Measurements from ENCODE around the gene IREB2. TPM values are rescaled to one million over a fixed set of nuclear protein-coding genes. Genes with fewer than 3 reads are reported as not detected.
A peak's percentile ranks its signal among the peaks of the same experiment; 100 is the strongest.

IREB2 gene
- total RNA-seq, 2 experiments from 2014 or later = 84.3 to 89.0 TPM

GRCh38 chr15:78481917-78482316 is 43.9 kb downstream of the IREB2 start:
- Mint-ChIP-seq H3K36me3 (ENCODE audit: low read depth) (peaks cover 80% of the 10 kb centered on the region), H3K4me1 (ENCODE audit: low read depth) (no peaks in the 10 kb centered on the region), H3K4me3 (no peak overlapping the region), H3K27ac (no peak overlapping the region), H3K9me3 (no peaks in the 10 kb centered on the region), H3K27me3 (no peaks in the 10 kb centered on the region)
- intact Hi-C loops (cut with DNase I, micrococcal nuclease) = no loop called here
- no peak for DNase-seq
- Histone ChIP-seq H3K9me3 (ENCODE audit: control insufficient read depth in 1 of 2, insufficient read depth in 1 of 2, low read length in 2 of 2) (no peaks in the 10 kb centered on the region), H3K4me1 (ENCODE audit: insufficient read depth, low read length) (no peaks in the 10 kb centered on the region), H3K36me3 (ENCODE audit: insufficient read depth, low read length) (peaks cover 53% of the 10 kb centered on the region), H3K4me3 (ENCODE audit: low read length) (no peak overlapping the region), H3K27me3 (ENCODE audit: control insufficient read depth in 1 of 2, insufficient read depth in 2 of 2, low read length in 2 of 2) (no peaks in the 10 kb centered on the region), H3K27ac (ENCODE audit: low read depth in 1 of 2, low read length in 2 of 2) (no peak overlapping the region)
- no peak for ATAC-seq (ENCODE audit: poor library complexity)
- POLR2A ChIA-PET = no interaction called here
- CTCF ChIA-PET = no interaction called here
- TF ChIP-seq, protein P1, sequence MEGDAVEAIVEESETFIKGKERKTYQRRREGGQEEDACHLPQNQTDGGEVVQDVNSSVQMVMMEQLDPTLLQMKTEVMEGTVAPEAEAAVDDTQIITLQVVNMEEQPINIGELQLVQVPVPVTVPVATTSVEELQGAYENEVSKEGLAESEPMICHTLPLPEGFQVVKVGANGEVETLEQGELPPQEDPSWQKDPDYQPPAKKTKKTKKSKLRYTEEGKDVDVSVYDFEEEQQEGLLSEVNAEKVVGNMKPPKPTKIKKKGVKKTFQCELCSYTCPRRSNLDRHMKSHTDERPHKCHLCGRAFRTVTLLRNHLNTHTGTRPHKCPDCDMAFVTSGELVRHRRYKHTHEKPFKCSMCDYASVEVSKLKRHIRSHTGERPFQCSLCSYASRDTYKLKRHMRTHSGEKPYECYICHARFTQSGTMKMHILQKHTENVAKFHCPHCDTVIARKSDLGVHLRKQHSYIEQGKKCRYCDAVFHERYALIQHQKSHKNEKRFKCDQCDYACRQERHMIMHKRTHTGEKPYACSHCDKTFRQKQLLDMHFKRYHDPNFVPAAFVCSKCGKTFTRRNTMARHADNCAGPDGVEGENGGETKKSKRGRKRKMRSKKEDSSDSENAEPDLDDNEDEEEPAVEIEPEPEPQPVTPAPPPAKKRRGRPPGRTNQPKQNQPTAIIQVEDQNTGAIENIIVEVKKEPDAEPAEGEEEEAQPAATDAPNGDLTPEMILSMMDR (IDR thresholded peaks at IDR 0.05) = no peak

DNA sequence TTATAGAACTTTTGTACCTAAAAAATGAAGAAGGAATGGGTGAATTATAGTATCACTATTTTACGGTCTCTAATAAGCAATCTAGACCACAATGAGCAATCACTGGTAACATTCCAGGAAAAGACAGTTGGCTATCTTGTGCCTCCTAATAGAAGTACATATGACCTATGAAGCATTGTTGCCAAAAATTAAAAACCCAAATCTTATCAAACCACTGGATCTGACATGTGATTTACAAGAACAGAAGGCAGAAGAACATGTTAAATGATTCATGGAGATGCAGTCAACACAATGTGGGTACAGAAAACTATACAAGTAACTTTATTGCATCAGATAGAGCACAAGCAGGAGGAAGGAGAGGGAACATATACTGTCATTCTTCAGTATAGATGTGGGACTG is 54.9 kb downstream of the IREB2 start:
- TF ChIP-seq, protein P1 (IDR thresholded peaks at IDR 0.05) = no peak
- H3K27ac Mint-ChIP-seq = peak overlapping the region; percentile 4
- H3K4me3 ChIP-seq (ENCODE audit: low read length) = no peak overlapping the region
- peaks cover 90% of the 10 kb centered on the region for H3K36me3 Mint-ChIP-seq (ENCODE audit: low read depth)
- intact Hi-C loops (cut with DNase I, micrococcal nuclease) = no loop called here
- H3K9me3 ChIP-seq (ENCODE audit: control insufficient read depth in 1 of 2, insufficient read depth in 1 of 2, low read length in 2 of 2) = no peaks in the 10 kb centered on the region
- DNase-seq (no peak), ATAC-seq (ENCODE audit: poor library complexity) (no peak)
- H3K36me3 ChIP-seq (ENCODE audit: insufficient read depth, low read length) = peaks cover 79% of the 10 kb centered on the region
- no peaks in the 10 kb centered on the region for H3K27me3 ChIP-seq (ENCODE audit: control insufficient read depth in 1 of 2, insufficient read depth in 2 of 2, low read length in 2 of 2)
- H3K4me1 Mint-ChIP-seq (ENCODE audit: low read depth) = peaks cover 14% of the 10 kb centered on the region
- no peaks in the 10 kb centered on the region for H3K27me3 Mint-ChIP-seq
- no peaks in the 10 kb centered on the region for H3K4me1 ChIP-seq (ENCODE audit: insufficient read depth, low read length)
- no peak overlapping the region for H3K4me3 Mint-ChIP-seq
- ChIA-PET CTCF (no interaction called here), POLR2A (no interaction called here)
- H3K9me3 Mint-ChIP-seq = no peaks in the 10 kb centered on the region
- no peak overlapping the region for H3K27ac ChIP-seq (ENCODE audit: low read depth in 1 of 2, low read length in 2 of 2)

DNA sequence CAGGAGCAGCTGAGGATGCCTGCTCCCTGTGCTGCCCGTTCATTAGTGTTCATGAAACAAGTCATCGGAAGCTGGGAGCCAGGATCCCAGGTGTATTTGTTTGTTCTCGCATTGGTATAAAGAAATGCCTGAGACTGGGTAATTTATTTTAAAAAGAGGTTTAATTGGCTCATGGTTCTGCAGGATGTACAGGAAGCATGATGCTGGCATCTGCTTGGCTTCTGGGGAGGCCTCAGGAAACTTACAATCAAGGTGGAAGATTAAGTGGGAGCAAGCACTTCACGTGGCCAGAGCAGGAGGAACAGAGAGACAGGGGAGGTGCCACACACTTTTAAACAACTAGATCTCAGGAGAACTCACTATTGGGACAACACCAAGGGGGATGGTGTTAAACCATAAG is 63.8 kb downstream of the IREB2 start:
- ChIA-PET CTCF (no interaction called here), POLR2A (no interaction called here)
- ATAC-seq (ENCODE audit: poor library complexity) = no peak
- Histone ChIP-seq H3K27ac (ENCODE audit: low read depth in 1 of 2, low read length in 2 of 2) (no peak overlapping the region), H3K9me3 (ENCODE audit: control insufficient read depth in 1 of 2, insufficient read depth in 1 of 2, low read length in 2 of 2) (peaks cover 0 to 5% of the 10 kb centered on the region in 2 experiments), H3K27me3 (ENCODE audit: control insufficient read depth in 1 of 2, insufficient read depth in 2 of 2, low read length in 2 of 2) (no peaks in the 10 kb centered on the region), H3K4me1 (ENCODE audit: insufficient read depth, low read length) (peaks cover under 1% of the 10 kb centered on the region), H3K4me3 (ENCODE audit: low read length) (no peak overlapping the region), H3K36me3 (ENCODE audit: insufficient read depth, low read length) (peaks cover 26% of the 10 kb centered on the region)
- Mint-ChIP-seq H3K9me3 (peaks cover 3% of the 10 kb centered on the region), H3K36me3 (ENCODE audit: low read depth) (peaks cover 46% of the 10 kb centered on the region), H3K27ac (no peak overlapping the region), H3K27me3 (no peaks in the 10 kb centered on the region), H3K4me3 (no peak overlapping the region), H3K4me1 (ENCODE audit: low read depth) (peaks cover 9% of the 10 kb centered on the region)
- DNase-seq = no peak
- intact Hi-C loops (cut with DNase I, micrococcal nuclease) = no loop called here
- TF ChIP-seq, protein P1 (IDR thresholded peaks at IDR 0.05) = no peak

Measured in CD4-positive, alpha-beta T cell (primary cell).